Uterus (tissue), 4 donors: ENCODE data around the gene TRPT1. TPM values are rescaled to one million over a fixed set of nuclear protein-coding genes. Genes with fewer than 3 reads are reported as not detected.
A peak's percentile ranks its signal among the peaks of the same experiment; 100 is the strongest.

ENCODE experiments used
- DNase-seq, 2 donors: peaks; one replicate each; pipeline ENCODE4 v3.0.0-alpha.2; 2019 to 2020
- H3K27ac ChIP-seq, 2 donors: fragments of 200-600 bp; sonication (generic); 1 replicate in 1 of 2; 2 replicates in 1 of 2; pipeline ENCODE4 v1.5.1; 2016 to 2018
- H3K27me3 ChIP-seq, 2 donors: fragments of 200-600 bp; sonication (generic); one replicate each; pipeline ENCODE4 v1.5.1; 2018 to 2019; ENCODE audit warnings: control low read depth in 1 of 2
- H3K36me3 ChIP-seq, 2 donors: fragments of 200-600 bp; sonication (generic); one replicate each; pipeline ENCODE4 v1.5.1; 2019; ENCODE audit warnings: control low read depth in 1 of 2
- H3K4me1 ChIP-seq, 2 donors: fragments of 200-600 bp; sonication (generic); one replicate each; pipeline ENCODE4 v1.5.1; 2018 to 2019; ENCODE audit warnings: control low read depth in 1 of 2
- H3K4me3 ChIP-seq, 2 donors: fragments of 200-600 bp; sonication (generic); 1 replicate in 1 of 2; 2 replicates in 1 of 2; pipeline ENCODE4 v1.5.1; 2018 to 2019; ENCODE audit warnings: mild to moderate bottlenecking in 1 of 2
- H3K9me3 ChIP-seq, 2 donors: fragments of 200-600 bp; sonication (generic); one replicate each; pipeline ENCODE4 v1.5.1; 2019; ENCODE audit warnings: control low read depth in 1 of 2
- POLR2A ChIP-seq, 2 donors: fragments of 450-650 bp; IDR thresholded peaks; one replicate each; pipeline ENCODE4 v1.6.1; 2016; ENCODE audit warnings: antibody characterized with exemption in 2 of 2, mild to moderate bottlenecking in 1 of 2, moderate library complexity in 1 of 2
- intact Hi-C: fragments of 100-400 bp; cut with DNase I; formaldehyde crosslinking; loops from one replicate; pipeline ENCODE4 v1.15.1; 2023; ENCODE audit warnings: low total_unique reads
- total RNA-seq, 4 donors: library from RNA; depleted of rRNA in 3 of 4; stranded (reverse); fragments of >200 nt in 3 of 4; gene quantifications; one replicate each; pipeline versions ENCODE4 v1.1.0 to v1.2.4, GENCODE V29; 2014 to 2023
- TF ChIP-seq, protein P1 (sequence below), 4 experiments: fragments of 200-600 bp in 2 of 4; fragments of 450-650 bp in 2 of 4; sonication (generic) in 2 of 4; IDR thresholded peaks; one replicate each; pipeline ENCODE4 v1.5.1; 2016 to 2019; ENCODE audit warnings: antibody characterized with exemption in 4 of 4, mild to moderate bottlenecking in 2 of 4, moderate library complexity in 1 of 4
- donor health status: DM: yes; HTN: yes; CAD: no.

The TRPT1 gene
- total RNA-seq, 4 donors from 2014 or later = 7.2 to 42.9 (median 18.7) TPM

- no peaks in the 10 kb centered on the region for H3K36me3 ChIP-seq
- no peaks in the 10 kb centered on the region for H3K27me3 ChIP-seq
- TF ChIP-seq, protein P1, sequence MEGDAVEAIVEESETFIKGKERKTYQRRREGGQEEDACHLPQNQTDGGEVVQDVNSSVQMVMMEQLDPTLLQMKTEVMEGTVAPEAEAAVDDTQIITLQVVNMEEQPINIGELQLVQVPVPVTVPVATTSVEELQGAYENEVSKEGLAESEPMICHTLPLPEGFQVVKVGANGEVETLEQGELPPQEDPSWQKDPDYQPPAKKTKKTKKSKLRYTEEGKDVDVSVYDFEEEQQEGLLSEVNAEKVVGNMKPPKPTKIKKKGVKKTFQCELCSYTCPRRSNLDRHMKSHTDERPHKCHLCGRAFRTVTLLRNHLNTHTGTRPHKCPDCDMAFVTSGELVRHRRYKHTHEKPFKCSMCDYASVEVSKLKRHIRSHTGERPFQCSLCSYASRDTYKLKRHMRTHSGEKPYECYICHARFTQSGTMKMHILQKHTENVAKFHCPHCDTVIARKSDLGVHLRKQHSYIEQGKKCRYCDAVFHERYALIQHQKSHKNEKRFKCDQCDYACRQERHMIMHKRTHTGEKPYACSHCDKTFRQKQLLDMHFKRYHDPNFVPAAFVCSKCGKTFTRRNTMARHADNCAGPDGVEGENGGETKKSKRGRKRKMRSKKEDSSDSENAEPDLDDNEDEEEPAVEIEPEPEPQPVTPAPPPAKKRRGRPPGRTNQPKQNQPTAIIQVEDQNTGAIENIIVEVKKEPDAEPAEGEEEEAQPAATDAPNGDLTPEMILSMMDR (IDR thresholded peaks at IDR 0.05) = no peak
- TF ChIP-seq POLR2A (IDR thresholded peaks at IDR 0.05) = no peak
- intact Hi-C loops = no loop called here
- peaks cover 0 to 7% of the 10 kb centered on the region in 2 donors for H3K4me1 ChIP-seq
- no peak overlapping the region for H3K4me3 ChIP-seq
- no peak for DNase-seq
- no peak overlapping the region for H3K27ac ChIP-seq
- no peaks in the 10 kb centered on the region for H3K9me3 ChIP-seq
Observed at GRCh38 chr11:64256300-64256699, 30.3 kb upstream of the TRPT1 start.

GRCh38 chr11:64255135-64256128 lies 29.4 kb upstream of the TRPT1 start:
- Histone ChIP-seq H3K27ac (no peak overlapping the region), H3K9me3 (no peaks in the 10 kb centered on the region), H3K27me3 (no peaks in the 10 kb centered on the region), H3K4me1 (peaks cover 0 to 12% of the 10 kb centered on the region in 2 donors), H3K36me3 (no peaks in the 10 kb centered on the region), H3K4me3 (no peak overlapping the region)
- no peak for DNase-seq
- intact Hi-C loops = no loop called here
- TF ChIP-seq, protein P1 (IDR thresholded peaks at IDR 0.05) = no peak
- TF ChIP-seq POLR2A (IDR thresholded peaks at IDR 0.05) = no peak

DNA sequence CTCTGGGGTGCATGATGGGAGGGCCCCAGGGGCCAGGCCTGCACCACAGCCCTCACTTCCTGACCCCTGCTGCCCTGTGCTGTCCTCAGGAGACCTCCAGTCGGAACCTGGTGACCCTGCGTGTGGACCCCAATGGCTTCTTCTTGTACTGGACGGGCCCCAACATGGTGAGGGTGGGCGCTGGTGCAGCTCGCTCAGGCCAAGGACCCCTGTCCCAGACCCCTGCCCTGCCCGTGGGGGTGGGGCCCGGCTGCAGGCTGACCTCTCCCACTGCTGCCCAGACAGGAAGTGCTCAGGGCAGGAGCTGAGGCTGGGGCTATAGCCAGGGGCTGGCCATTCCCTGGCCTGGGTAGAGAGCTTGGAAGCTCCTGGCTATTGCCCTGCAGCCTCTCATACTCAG lies 28.3 kb upstream of the TRPT1 start:
- no peak for TF ChIP-seq POLR2A (IDR thresholded peaks at IDR 0.05)
- no peaks in the 10 kb centered on the region for H3K9me3 ChIP-seq
- H3K27ac ChIP-seq = no peak overlapping the region
- H3K27me3 ChIP-seq = no peaks in the 10 kb centered on the region
- H3K4me1 ChIP-seq = peaks cover 0 to 12% of the 10 kb centered on the region in 2 donors
- intact Hi-C loops = no loop called here
- H3K36me3 ChIP-seq = no peaks in the 10 kb centered on the region
- no peak for DNase-seq
- H3K4me3 ChIP-seq = no peak overlapping the region

- H3K9me3 ChIP-seq = no peaks in the 10 kb centered on the region
- H3K4me1 ChIP-seq = peaks cover 0 to 12% of the 10 kb centered on the region in 2 donors
- no peaks in the 10 kb centered on the region for H3K36me3 ChIP-seq
- no peaks in the 10 kb centered on the region for H3K27me3 ChIP-seq
- no peak for DNase-seq
- H3K4me3 ChIP-seq = no peak overlapping the region
- H3K27ac ChIP-seq = no peak overlapping the region
- intact Hi-C loops = no loop called here
- no peak for TF ChIP-seq POLR2A (IDR thresholded peaks at IDR 0.05)
- TF ChIP-seq, protein P1 (IDR thresholded peaks at IDR 0.05) = no peak
Observed at GRCh38 chr11:64253481-64253880, 27.5 kb upstream of the TRPT1 start.

- H3K4me3 ChIP-seq = peak overlapping the region in 1 of 2 donors; percentile 88
- H3K36me3 ChIP-seq = no peaks in the 10 kb centered on the region
- intact Hi-C loops = no loop called here
- H3K27me3 ChIP-seq = no peaks in the 10 kb centered on the region
- H3K4me1 ChIP-seq = peaks cover 0 to 12% of the 10 kb centered on the region in 2 donors
- H3K27ac ChIP-seq = peak overlapping the region; percentile 63 to 75
- H3K9me3 ChIP-seq = no peaks in the 10 kb centered on the region
- DNase-seq = no peak
- no peak for TF ChIP-seq POLR2A (IDR thresholded peaks at IDR 0.05)
- TF ChIP-seq, protein P1 (IDR thresholded peaks at IDR 0.05) = no peak
Observed at GRCh38 chr11:64253043-64253442, 27.1 kb upstream of the TRPT1 start.
